Prostate gland (tissue), 2 donors: ENCODE measurements around the gene ACSS1. TPM values are rescaled to one million over a fixed set of nuclear protein-coding genes. Genes with fewer than 3 reads are reported as not detected.

ENCODE experiments used
- DNase-seq: peaks from one replicate; pipeline ENCODE4 v3.0.0-alpha.2; 2019; ENCODE audit warnings: low spot score
- H3K27ac ChIP-seq, 2 donors: fragments of 200-600 bp; sonication (generic); 2 replicates each; pipeline ENCODE4 v1.5.1; 2017 to 2019
- H3K27me3 ChIP-seq: fragments of 200-600 bp; sonication (generic); replicated peaks from 2 replicates; pipeline ENCODE4 v1.5.1; 2019; ENCODE audit not compliant: insufficient read depth
- H3K36me3 ChIP-seq, 2 donors: fragments of 200-600 bp; sonication (generic); 1 replicate in 1 of 2; 2 replicates in 1 of 2; pipeline versions ENCODE4 v1.5.1 to v1.8.1; 2017 to 2019
- H3K4me1 ChIP-seq: fragments of 200-600 bp; sonication (generic); replicated peaks from 2 replicates; pipeline ENCODE4 v1.5.1; 2019
- H3K4me3 ChIP-seq, 2 donors: fragments of 200-600 bp; sonication (generic); 2 replicates each; pipeline ENCODE4 v1.5.1; 2017 to 2019
- H3K9me3 ChIP-seq: fragments of 200-600 bp; sonication (generic); 2 replicates; pipeline ENCODE4 v1.5.1; 2017
- POLR2A ChIP-seq: fragments of 450-650 bp; IDR thresholded peaks from one replicate; pipeline ENCODE4 v1.6.1; 2016; ENCODE audit warnings: antibody characterized with exemption, mild to moderate bottlenecking
- POLR2AphosphoS5 ChIP-seq: sonication (generic); formaldehyde crosslinking; IDR thresholded peaks from one replicate; pipeline ENCODE4 v1.6.1; 2017; ENCODE audit warnings: antibody characterized with exemption
- WGBS: methylation state at CpG from one replicate; pipeline ENCODE4 v1.1.5; 2018; 5-methylcytosine and 5-hydroxymethylcytosine counted together
- intact Hi-C: fragments of 100-400 bp; cut with DNase I; formaldehyde crosslinking; loops from one replicate; pipeline ENCODE4 v1.14.2; 2022
- total RNA-seq, 2 donors: library from RNA; depleted of rRNA; stranded (reverse); fragments of >200 nt; gene quantifications; one replicate each; pipeline ENCODE4 v1.1.0, GENCODE V29; 2016
- TF ChIP-seq, protein P1 (sequence below), 4 experiments: fragments of 200-600 bp in 2 of 4; fragments of 450-650 bp in 2 of 4; sonication (generic) in 2 of 4; IDR thresholded peaks; 1 replicate in 3 of 4; 2 replicates in 1 of 4; pipeline ENCODE4 v1.5.1; 2016 to 2019; ENCODE audit warnings: antibody characterized with exemption in 4 of 4, mild to moderate bottlenecking in 2 of 4, moderate library complexity in 2 of 4

The ACSS1 gene
- total RNA-seq, 2 donors from 2014 or later, result 111 to 170 TPM

DNA sequence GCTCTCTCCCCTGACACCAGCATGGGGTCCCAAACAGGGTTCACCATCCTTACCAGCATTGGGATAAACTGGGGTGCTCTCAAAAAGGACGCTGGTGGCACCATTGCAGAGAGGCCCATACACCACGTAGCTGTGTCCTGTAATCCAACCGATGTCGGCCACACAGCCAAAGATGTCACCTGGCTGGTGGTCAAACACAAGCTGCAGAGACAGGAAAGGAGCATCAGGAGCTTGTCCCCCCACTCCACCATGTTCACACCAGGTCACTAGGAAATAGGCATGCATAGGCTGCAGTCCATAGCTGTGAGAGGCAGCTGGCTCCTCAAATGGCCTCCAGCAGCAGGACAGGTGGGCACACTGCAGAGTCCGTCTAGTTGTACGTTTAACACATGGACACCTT lies 36.6 kb downstream of the ACSS1 start:
- no peaks in the 10 kb centered on the region for H3K27me3 ChIP-seq
- peaks cover 11% of the 10 kb centered on the region for H3K4me1 ChIP-seq
- peak overlapping the region in 1 of 2 donors; percentile 83 for H3K27ac ChIP-seq
- H3K4me3 ChIP-seq, result no peak overlapping the region
- no peak for DNase-seq
- no peaks in the 10 kb centered on the region for H3K9me3 ChIP-seq
- H3K36me3 ChIP-seq, result no peaks in the 10 kb centered on the region
- TF ChIP-seq POLR2A, result no peak
- TF ChIP-seq, protein P1, sequence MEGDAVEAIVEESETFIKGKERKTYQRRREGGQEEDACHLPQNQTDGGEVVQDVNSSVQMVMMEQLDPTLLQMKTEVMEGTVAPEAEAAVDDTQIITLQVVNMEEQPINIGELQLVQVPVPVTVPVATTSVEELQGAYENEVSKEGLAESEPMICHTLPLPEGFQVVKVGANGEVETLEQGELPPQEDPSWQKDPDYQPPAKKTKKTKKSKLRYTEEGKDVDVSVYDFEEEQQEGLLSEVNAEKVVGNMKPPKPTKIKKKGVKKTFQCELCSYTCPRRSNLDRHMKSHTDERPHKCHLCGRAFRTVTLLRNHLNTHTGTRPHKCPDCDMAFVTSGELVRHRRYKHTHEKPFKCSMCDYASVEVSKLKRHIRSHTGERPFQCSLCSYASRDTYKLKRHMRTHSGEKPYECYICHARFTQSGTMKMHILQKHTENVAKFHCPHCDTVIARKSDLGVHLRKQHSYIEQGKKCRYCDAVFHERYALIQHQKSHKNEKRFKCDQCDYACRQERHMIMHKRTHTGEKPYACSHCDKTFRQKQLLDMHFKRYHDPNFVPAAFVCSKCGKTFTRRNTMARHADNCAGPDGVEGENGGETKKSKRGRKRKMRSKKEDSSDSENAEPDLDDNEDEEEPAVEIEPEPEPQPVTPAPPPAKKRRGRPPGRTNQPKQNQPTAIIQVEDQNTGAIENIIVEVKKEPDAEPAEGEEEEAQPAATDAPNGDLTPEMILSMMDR (IDR thresholded peaks at IDR 0.05), result no peak
- no peak for TF ChIP-seq POLR2AphosphoS5
- WGBS, result 95% methylated on average over 6 of the region's 6 CpGs
- intact Hi-C loops, result no loop called here

- H3K9me3 ChIP-seq, result no peaks in the 10 kb centered on the region
- H3K27ac ChIP-seq, result peak overlapping the region; percentile 60 to 83
- no peaks in the 10 kb centered on the region for H3K36me3 ChIP-seq
- TF ChIP-seq, protein P1 (IDR thresholded peaks at IDR 0.05), result no peak
- TF ChIP-seq POLR2AphosphoS5 (no peak), POLR2A (no peak)
- intact Hi-C loops, result no loop called here
- DNase-seq, result no peak
- 93% methylated on average over 6 of the region's 6 CpGs for WGBS
- H3K27me3 ChIP-seq, result no peaks in the 10 kb centered on the region
- H3K4me3 ChIP-seq, result no peak overlapping the region
- H3K4me1 ChIP-seq, result peaks cover 13% of the 10 kb centered on the region
Observed at GRCh38 chr20:25020901-25021301, 37.0 kb downstream of the ACSS1 start.

- no peak for DNase-seq
- H3K27ac ChIP-seq, result peak overlapping the region; percentile 60 to 83
Observed at GRCh38 chr20:25020345-25020744, 37.6 kb downstream of the ACSS1 start.

DNA sequence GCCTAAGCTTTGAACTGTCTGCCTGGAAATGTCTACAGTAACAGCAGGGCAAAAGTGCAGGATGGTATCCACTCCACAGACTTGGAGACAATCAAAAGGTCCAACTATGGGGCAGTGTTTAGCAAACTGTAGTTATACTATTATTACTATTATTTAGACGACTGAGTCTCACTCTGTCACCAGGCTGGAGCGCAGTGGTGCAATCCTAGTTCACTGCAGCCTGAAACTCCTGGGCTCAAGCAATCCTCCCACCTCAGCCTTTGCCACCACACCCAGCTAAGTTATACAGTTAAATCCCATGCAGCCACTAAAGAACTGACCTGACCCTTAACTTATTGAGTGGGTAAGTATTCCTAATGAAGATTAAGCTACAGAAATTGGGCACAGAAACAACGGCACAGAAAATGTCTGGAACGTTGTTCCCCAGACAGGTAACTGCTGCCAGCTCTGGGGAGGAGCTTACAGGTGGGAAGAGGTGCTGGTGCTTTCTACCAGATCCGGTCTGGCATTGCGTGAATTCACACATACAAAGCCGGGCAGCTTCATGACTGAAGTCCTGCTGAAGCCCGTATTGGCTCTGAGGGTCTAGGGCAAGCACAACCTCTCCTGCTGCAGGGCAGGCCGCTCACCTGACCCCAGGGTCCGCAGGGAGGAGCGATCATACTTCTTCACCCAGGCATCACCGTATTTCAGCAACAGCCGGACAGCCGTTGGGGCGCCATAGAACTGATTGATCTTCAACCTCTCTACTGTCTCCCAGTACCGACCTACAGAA lies 38.4 kb downstream of the ACSS1 start:
- H3K36me3 ChIP-seq, result no peaks in the 10 kb centered on the region
- H3K4me1 ChIP-seq, result peaks cover 13% of the 10 kb centered on the region
- H3K4me3 ChIP-seq, result no peak overlapping the region
- peak; percentile 53 for DNase-seq
- no peaks in the 10 kb centered on the region for H3K27me3 ChIP-seq
- peak overlapping the region; percentile 60 to 83 for H3K27ac ChIP-seq
- intact Hi-C loops, result no loop called here
- 62% methylated on average over 16 of the region's 16 CpGs for WGBS
- H3K9me3 ChIP-seq, result no peaks in the 10 kb centered on the region
- TF ChIP-seq, protein P1 (IDR thresholded peaks at IDR 0.05), result no peak
- TF ChIP-seq POLR2AphosphoS5 (peak; percentile 26), POLR2A (no peak)

More at GRCh38 chr20:25020345-25020744, 37.6 kb downstream of the ACSS1 start:
- TF ChIP-seq, protein P1 (IDR thresholded peaks at IDR 0.05), result no peak
- TF ChIP-seq POLR2A (no peak), POLR2AphosphoS5 (no peak)
- WGBS, result 90% methylated on average over 5 of the region's 5 CpGs
- H3K4me1 ChIP-seq, result peaks cover 13% of the 10 kb centered on the region
- no peaks in the 10 kb centered on the region for H3K9me3 ChIP-seq
- intact Hi-C loops, result no loop called here
- no peak overlapping the region for H3K4me3 ChIP-seq
- no peaks in the 10 kb centered on the region for H3K27me3 ChIP-seq
- no peaks in the 10 kb centered on the region for H3K36me3 ChIP-seq

GRCh38 chr20:25018841-25019240 lies 39.1 kb downstream of the ACSS1 start:
- H3K27ac ChIP-seq, result peak overlapping the region; percentile 60 to 83
- TF ChIP-seq POLR2A, result no peak
- TF ChIP-seq, protein P1 (IDR thresholded peaks at IDR 0.05), result no peak
- no peak for TF ChIP-seq POLR2AphosphoS5
- no peak for DNase-seq
- H3K9me3 ChIP-seq, result no peaks in the 10 kb centered on the region
- no peaks in the 10 kb centered on the region for H3K27me3 ChIP-seq
- intact Hi-C loops, result no loop called here
- no peaks in the 10 kb centered on the region for H3K36me3 ChIP-seq
- no peak overlapping the region for H3K4me3 ChIP-seq
- 99% methylated on average over 6 of the region's 6 CpGs for WGBS
- peaks cover 13% of the 10 kb centered on the region for H3K4me1 ChIP-seq
